Umbilical cord (tissue), 2 donors: ENCODE measurements around the gene ZNF155. TPM values are rescaled to one million over a fixed set of nuclear protein-coding genes. Genes with fewer than 3 reads are reported as not detected.

Experiments
- DNase-seq: peaks from one replicate; pipeline ENCODE4 v3.0.0-alpha.2; 2015; ENCODE audit warnings: low spot score
- total RNA-seq: library from RNA; depleted of rRNA; stranded (reverse); fragments of >200 nt; gene quantifications from one replicate; pipeline ENCODE4 v1.2.3, GENCODE V29; 2014; ENCODE audit warnings: low replicate concordance; ENCODE audit not compliant: insufficient read depth

The ZNF155 gene
- total RNA-seq, 1 donor from 2014 or later = 7.5 TPM

DNA sequence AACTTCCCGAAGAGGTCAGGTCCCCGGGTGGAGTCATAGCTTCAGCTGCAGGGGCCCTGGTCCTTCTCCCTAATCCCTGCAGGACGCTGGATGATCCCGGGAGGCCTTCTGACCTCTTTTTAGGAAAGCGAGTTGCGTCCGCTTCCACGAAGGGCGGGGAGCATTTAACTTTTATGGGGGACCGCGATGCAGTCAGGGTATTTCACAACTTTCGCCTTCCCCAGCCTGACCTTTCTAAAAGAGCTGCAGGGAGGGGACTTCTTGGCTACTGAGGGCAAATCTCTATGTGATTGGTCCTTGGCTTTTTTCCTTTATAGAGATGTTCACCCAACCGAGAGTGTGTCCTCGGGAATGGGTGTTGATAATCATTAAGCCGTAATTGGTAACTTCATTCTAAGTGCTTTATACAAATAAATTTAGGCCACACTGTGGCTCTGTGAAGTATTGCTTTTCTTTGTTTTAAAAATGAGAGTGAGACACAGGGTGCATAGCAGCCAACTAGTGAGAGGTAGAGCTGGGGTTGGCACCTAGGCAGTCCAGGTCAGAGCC is 19.5 kb downstream of the ZNF155 start:
- DNase-seq = peak; percentile 25

DNA sequence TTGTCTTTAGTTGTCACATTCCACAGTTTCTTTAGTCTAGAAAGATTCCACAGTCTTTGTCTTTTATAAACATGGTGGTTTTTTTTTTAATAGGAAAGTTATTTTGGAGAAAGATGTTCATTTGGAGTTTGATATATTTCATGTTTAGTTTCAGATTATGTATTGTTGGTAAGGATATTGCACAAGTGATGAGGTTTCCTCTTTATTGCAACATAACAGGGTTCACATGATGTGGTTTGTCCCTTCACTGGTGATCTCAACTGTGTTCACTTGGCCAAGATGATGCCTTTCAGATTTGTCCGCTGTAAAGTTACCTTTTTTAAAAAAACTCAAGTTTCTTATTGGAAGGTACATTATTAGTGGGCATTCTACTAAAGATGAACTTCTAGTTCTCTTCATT is 22.0 kb downstream of the ZNF155 start:
- DNase-seq = no peak

DNA sequence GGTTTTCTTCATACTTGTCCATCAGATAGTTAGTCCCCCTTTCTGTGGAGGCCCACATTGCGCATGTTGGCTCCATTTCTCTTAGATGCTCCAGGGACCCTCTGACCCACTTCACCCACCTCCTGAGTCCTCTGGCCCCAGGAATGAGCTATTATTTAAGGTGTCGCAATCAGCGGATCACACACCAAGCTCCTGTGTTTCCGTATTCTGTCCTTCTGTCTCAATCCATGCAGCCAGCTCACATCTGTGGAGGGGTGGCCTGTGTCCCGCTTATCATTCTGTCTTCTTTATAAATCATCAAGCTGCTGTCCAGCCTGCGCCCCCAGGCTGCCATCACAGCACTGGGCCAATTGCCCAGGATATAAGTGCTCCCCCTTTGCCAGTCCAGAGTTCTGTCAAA is 23.5 kb downstream of the ZNF155 start:
- no peak for DNase-seq

DNA sequence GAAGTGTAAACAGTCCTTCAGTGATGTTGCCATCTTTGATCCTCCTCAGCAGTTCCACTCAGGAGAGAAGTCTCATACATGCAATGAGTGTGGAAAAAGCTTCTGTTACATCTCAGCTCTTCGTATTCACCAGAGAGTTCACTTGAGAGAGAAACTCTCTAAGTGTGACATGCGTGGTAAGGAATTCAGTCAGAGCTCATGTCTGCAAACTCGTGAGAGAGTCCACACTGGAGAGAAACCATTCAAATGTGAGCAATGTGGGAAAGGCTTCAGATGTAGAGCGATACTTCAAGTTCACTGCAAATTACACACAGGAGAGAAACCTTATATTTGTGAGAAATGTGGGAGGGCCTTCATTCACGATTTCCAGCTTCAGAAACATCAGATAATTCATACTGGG is 26.5 kb downstream of the ZNF155 start:
- DNase-seq = no peak

DNA sequence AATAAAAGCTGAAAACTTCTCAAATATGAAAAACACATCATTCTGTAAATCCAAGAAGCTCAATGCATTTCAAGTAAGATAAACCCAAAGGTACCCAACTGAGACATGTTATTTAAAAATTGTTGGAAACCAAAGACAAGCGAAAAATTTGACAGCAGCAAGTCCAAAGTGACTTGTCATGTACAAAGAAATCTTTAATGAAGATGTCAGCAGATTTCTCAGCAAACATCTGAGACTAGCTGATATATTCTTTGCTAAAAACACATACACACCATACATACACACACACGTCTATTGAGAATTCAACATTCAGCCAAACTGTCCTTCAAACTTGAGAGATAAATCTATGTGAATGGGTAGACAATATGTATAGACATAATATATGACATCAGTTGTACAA is 35.5 kb downstream of the ZNF155 start:
- no peak for DNase-seq

DNA sequence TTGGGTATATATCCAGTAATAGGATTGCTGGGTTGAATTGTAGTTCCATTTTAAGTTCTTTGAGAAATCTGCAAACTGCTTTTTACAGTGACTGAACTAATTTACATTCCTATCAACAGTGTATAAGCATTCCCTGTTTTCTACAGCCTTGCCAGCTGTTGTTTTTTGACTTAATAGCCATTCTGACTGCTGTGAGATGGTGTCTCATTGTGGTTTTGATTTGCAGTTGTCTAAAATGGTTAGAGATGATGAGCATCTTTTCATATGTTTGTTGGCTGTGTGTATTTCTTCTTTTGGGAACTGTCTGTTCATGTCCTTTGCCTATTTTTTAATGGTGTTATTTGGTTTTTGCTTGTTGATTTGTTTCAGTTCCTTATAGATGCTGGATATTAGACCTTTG is 37.2 kb downstream of the ZNF155 start:
- no peak for DNase-seq

DNA sequence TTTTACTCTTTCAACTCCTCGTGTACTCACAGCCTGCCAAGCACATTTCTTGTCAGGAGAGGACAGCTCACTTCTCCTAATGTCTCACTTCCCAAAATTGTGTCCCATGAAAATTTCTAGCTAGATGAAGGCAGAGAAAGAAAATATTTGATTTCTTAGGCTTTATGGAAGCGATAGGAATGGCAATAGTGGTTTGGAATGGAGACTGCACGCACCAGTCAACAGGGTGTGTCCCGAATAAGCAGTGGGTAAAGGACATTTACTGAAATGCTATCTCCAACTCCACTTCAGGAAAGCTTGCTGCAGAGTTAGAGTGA is 40.9 kb downstream of the ZNF155 start:
- no peak for DNase-seq

DNA sequence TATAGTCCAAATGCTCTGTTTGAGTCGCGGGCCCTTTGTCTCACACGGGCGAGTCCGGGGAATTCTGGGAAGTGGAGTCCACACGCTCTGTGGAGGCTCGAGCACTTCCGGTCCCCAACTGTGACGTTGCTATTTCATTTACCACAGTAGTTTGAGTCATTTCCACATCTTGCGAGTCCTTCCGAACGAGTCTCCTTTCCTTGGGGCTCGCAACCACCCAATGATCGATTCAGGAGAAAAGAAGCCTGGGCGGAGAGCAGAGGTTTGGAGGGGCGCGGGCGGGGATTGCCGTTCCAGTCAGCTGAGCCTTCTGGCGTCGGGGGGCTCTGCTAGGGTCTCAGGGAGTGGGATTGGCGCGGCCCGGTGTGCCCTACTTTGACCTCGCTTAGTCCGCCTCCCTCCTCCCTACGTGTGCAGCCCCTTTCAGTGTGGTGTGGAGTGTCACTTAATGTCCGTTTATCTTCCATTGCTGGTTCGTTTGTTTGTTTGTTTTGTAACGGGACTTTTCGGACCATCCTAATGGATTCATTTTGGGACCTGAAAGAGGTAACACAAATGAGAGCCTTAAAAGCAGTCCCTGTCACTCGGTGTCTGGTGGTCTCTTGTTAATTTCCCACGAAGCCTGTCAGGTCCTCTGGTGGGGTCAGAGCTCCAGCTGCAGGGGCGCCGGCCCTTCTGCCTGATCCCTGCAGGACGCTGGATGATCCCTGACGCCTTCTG is 41.4 kb downstream of the ZNF155 start, which contains the start of gene ZNF222:
Gene ZNF222 (plus strand): TSS at position 163 of the 720 bp plus-strand sequence. CDS start 58 bp downstream, at position 221.
- peak; percentile 95 for DNase-seq

DNA sequence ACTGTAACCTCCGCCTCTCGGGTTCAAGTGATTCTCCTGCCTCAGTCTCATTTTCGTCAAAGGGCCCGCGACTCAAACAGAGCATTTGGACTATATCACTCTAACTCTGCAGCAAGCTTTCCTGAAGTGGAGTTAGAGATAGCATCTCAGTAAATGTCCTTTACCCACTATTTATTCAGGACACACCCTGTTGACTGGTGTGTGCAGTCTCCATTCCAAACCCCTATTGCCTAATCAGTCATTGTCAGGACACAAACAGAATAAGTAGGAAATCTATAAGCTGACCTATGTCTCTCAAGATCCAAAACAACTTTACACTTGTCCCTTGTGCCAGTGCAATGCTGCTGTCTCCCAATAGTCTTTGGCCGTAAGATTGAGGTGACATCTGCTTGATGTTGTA is 42.6 kb downstream of the ZNF155 start:
- DNase-seq = no peak

DNA sequence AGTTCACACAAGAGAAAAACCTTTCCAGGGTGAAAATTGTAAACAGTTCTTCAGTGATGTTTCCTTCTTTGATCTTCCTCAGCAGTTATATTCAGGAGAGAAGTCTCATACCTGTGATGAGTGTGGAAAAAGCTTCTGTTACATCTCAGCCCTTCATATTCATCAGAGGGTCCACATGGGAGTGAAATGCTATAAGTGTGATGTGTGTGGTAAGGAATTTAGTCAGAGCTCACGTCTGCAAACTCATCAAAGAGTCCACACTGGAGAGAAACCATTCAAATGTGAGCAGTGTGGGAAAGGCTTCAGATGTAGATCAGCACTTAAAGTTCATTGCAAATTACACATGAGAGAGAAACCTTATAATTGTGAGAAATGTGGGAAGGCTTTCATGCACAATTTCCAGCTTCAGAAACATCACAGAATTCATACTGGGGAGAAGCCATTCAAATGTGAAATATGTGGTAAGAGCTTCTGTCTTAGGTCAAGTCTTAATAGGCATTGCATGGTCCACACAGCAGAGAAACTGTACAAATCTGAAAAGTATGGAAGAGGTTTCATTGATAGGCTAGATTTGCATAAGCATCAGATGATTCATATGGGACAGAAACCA is 48.1 kb downstream of the ZNF155 start:
- no peak for DNase-seq

DNA sequence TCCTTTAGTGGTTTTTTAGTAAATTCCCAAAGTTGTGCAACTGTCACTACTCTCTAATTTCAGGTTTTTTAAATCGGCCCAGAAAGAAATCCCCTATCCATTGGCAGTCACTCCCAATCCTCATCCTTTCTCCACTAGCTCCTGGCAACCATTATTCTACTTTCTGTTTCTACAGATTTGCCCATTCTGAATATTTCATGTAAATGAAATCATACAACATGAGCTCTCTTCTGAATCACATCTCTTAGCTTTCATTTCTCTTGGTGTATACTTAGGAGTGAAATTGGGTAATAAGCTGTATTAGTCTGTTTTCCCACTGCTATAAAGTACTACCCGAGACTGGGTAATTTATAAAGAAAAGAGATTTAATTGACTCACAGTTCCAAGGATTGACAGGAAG is 58.2 kb downstream of the ZNF155 start:
- DNase-seq = no peak

Other genes with a start within 250 kb of the ZNF155 start
- gene SMG9, start 229.2 kb upstream of the ZNF155 start, total RNA-seq = 10.1 TPM
- 6.3 TPM for gene KCNN4, start 203.2 kb upstream of the ZNF155 start, total RNA-seq
- gene LYPD5, start 181.7 kb upstream of the ZNF155 start, total RNA-seq = 3.1 TPM
- 28.6 TPM for gene ZNF283, start 156.9 kb upstream of the ZNF155 start, total RNA-seq
- 12.5 TPM for gene ZNF404, start 100.2 kb upstream of the ZNF155 start, total RNA-seq
- gene ZNF45, start 48.9 kb upstream of the ZNF155 start, total RNA-seq = 14.9 TPM
- 15.9 TPM for gene ZNF221, start 33.0 kb upstream of the ZNF155 start, total RNA-seq
- 11.3 TPM for gene ZNF230, start 18.8 kb downstream of the ZNF155 start, total RNA-seq
- 0.96 TPM for gene ZNF222, start 41.2 kb downstream of the ZNF155 start, total RNA-seq
- gene ZNF223, start 67.8 kb downstream of the ZNF155 start, total RNA-seq = 11.8 TPM
- gene ZNF284, start 88.0 kb downstream of the ZNF155 start, total RNA-seq = 4.1 TPM
- gene ZNF224, start 110.2 kb downstream of the ZNF155 start, total RNA-seq = 40.4 TPM
- 5.5 TPM for gene ZNF225, start 129.2 kb downstream of the ZNF155 start, total RNA-seq
- gene ZNF234, start 157.4 kb downstream of the ZNF155 start, total RNA-seq = 21.9 TPM
- gene ZNF226, start 180.9 kb downstream of the ZNF155 start, total RNA-seq = 24.1 TPM
- gene ZNF227, start 228.3 kb downstream of the ZNF155 start, total RNA-seq = 21.7 TPM